ENCODE measurements around the gene CAP1. TPM values are rescaled to one million over a fixed set of nuclear protein-coding genes. Genes with fewer than 3 reads are reported as not detected.

Gene CAP1
- total and polyA plus RNA-seq, 9 of the 15 experiments (the other 6 are each of a cell fraction or from before 2014, with no cell fraction given), result 230 to 658 (median 281) TPM

GRCh38 chr1:40036574-40036973 lies 4.0 kb upstream of the CAP1 start:
- no peak overlapping the region for H3K4me3 ChIP-seq
- peak overlapping the region; percentile 75 for H3K27ac ChIP-seq (ENCODE audit: extremely low read depth, low read depth, low read length)
- ChIA-PET CTCF (ENCODE audit: low intra/inter-chr PET ratio) (no interaction called here), POLR2A (interaction anchor here (0.5 to 1.1 kb wide), 3 partner anchors 195 to 812 kb away, joined by 3 to 4 read pairs (median 3); no protein-coding TSS in a partner anchor)
- no TSS peak for BruUV-seq (replicated peaks)
- peak overlapping the region; percentile 38 to 49; a peak in 3 of 4 replicates for H3K9ac ChIP-seq (ENCODE audit: insufficient read depth in 1 of 2, low read depth in 2 of 2, low read length in 2 of 2)
- peak; percentile 11 for ATAC-seq
- intact Hi-C loops (cut with micrococcal nuclease), result no loop called here
- no peaks in the 10 kb centered on the region for H3K27me3 ChIP-seq (ENCODE audit: control insufficient read depth in 2 of 2, insufficient read depth in 2 of 2, low read length in 2 of 2)
- no peaks in the 10 kb centered on the region for H4K20me1 ChIP-seq (replicated peaks; ENCODE audit: control insufficient read depth, insufficient read depth, low read length)
- peaks cover 2% of the 10 kb centered on the region; the same call in 2 of the 3 replicates for H3K36me3 ChIP-seq (ENCODE audit: control insufficient read depth, insufficient read depth, low read length)
- FAIRE-seq, result peak; percentile 82
- peak overlapping the region; percentile 58 for H3K4me2 ChIP-seq (ENCODE audit: insufficient read depth, low read length)
- peak overlapping the region; percentile 74 for H2AFZ ChIP-seq (ENCODE audit: low read depth, low read length)
- H3K79me2 ChIP-seq (ENCODE audit: control insufficient read depth, insufficient read depth, low read length), result peaks cover 11% of the 10 kb centered on the region
- in situ Hi-C loops (cut with MboI), result no loop called here
- DNase-seq (ENCODE audit: extremely low read depth in 1 of 4, low spot score in 3 of 4), result peak; percentile 29 to 91 (median 51)
- no peaks in the 10 kb centered on the region for H3K9me1 ChIP-seq (ENCODE audit: control insufficient read depth, insufficient read depth, low read length)
- 5% methylated on average over 4 of the region's 4 CpGs for WGBS (ENCODE audit: insufficient coverage, low coverage, missing lambda C conversion rate)
- peaks cover 29 to 43% of the 10 kb centered on the region in 2 experiments for H3K4me1 ChIP-seq (replicated peaks in 1 of 2; ENCODE audit: control insufficient read depth in 2 of 2, insufficient read depth in 2 of 2, low read length in 2 of 2)
- H3K9me3 ChIP-seq (replicated peaks; ENCODE audit: control insufficient read depth, insufficient read depth, low read depth, low read length), result no peaks in the 10 kb centered on the region
- TF ChIP-seq STAT6 (CRISPR knock-in tag; IDR thresholded peaks at IDR 0.05) (0 out of 2 replicates have a peak, but pooled peaks have one; percentile 38), MTA2 (IDR thresholded peaks at IDR 0.05; ENCODE audit: low read depth) (peak; percentile 56), PKNOX1 (IDR thresholded peaks at IDR 0.05) (0 out of 2 replicates have a peak, but pooled peaks have one; percentile 26), TAL1 (IDR thresholded peaks at IDR 0.05) (peak; percentile 68), FOXM1 (IDR thresholded peaks at IDR 0.05; ENCODE audit: low read depth) (0 out of 2 replicates have a peak, but pooled peaks have one; percentile 8), FOXM1 (CRISPR knock-in tag; IDR thresholded peaks at IDR 0.05; ENCODE audit: low read depth) (no peak), ZNF639 (CRISPR knock-in tag; conservative IDR thresholded peaks at IDR 0.05 in 1 of 2, IDR thresholded peaks at IDR 0.05 in 1 of 2) (peak in 1 of 2 experiments; percentile 48; a peak in 1 of 4 replicates), EP300 (IDR thresholded peaks at IDR 0.05; ENCODE audit: low read length) (peak; percentile 63), LEF1 (IDR thresholded peaks at IDR 0.05) (peak; percentile 57; the same call in 1 of the 2 replicates), ELK1 (CRISPR knock-in tag; IDR thresholded peaks at IDR 0.05) (no peak), HDGF (IDR thresholded peaks at IDR 0.05) (no peak), CBX3 (IDR thresholded peaks at IDR 0.05; ENCODE audit: borderline replicate concordance in 1 of 2, low read length in 2 of 2) (peak in 1 of 2 experiments; percentile 64; a peak in 1 of 3 replicates), U2AF1 (optimal IDR thresholded peaks at IDR 0.05; ENCODE audit: low read depth, low read length) (no peak), JUND (IDR thresholded peaks at IDR 0.05; ENCODE audit: borderline replicate concordance, low read depth, low read length) (peak; percentile 72), JUND (tag; IDR thresholded peaks at IDR 0.05; ENCODE audit: borderline replicate concordance, low read depth, low read length) (peak; percentile 62; the same call in 2 of the 3 replicates), DMBX1 (CRISPR knock-in tag; IDR thresholded peaks at IDR 0.05; ENCODE audit: borderline replicate concordance) (peak; percentile 65), DPF2 (IDR thresholded peaks at IDR 0.05) (peak; percentile 88)
